GM23248 (cell line): ENCODE data around the gene SNX32.

ENCODE experiments used
- EZH2 ChIP-seq: fragments of 200-600 bp; sonication (generic); IDR thresholded peaks from 2 replicates; pipeline ENCODE4 v1.6.1; 2018; ENCODE audit warnings: antibody characterized with exemption, mild to moderate bottlenecking; ENCODE audit not compliant: insufficient read depth, poor library complexity, severe bottlenecking
- EZH2phosphoT487 ChIP-seq: fragments of 200-600 bp; sonication (generic); IDR thresholded peaks from 2 replicates; pipeline ENCODE4 v1.6.1; 2018; ENCODE audit warnings: antibody characterized with exemption, moderate library complexity, mild to moderate bottlenecking, low read depth; ENCODE audit not compliant: insufficient read depth

GRCh38 chr11:65791719-65792213, 42.0 kb upstream of the SNX32 start:
- TF ChIP-seq EZH2phosphoT487 (no peak), EZH2 (no peak)
